BLaER1 (cell line): ENCODE measurements around the gene UNC5B.

Experiments used
- H3K27ac ChIP-seq: shearing (Covaris generic); formaldehyde crosslinking; 2 replicates; pipeline ENCODE4 v1.8.1; 2022
- H3K27me3 ChIP-seq: shearing (Covaris generic); formaldehyde crosslinking; 2 replicates; pipeline ENCODE4 v1.8.1; 2022
- H3K36me3 ChIP-seq: shearing (Covaris generic); formaldehyde crosslinking; 2 replicates; pipeline ENCODE4 v1.8.1; 2022
- H3K4me1 ChIP-seq: shearing (Covaris generic); formaldehyde crosslinking; 2 replicates; pipeline ENCODE4 v1.8.1; 2022
- H3K4me2 ChIP-seq: shearing (Covaris generic); formaldehyde crosslinking; 2 replicates; pipeline ENCODE4 v1.8.1; 2022
- H3K4me3 ChIP-seq: shearing (Covaris generic); formaldehyde crosslinking; 2 replicates; pipeline ENCODE4 v1.8.1; 2022
- H3K9ac ChIP-seq: shearing (Covaris generic); formaldehyde crosslinking; 2 replicates; pipeline ENCODE4 v1.8.1; 2022
- H3K9me3 ChIP-seq: shearing (Covaris generic); formaldehyde crosslinking; 2 replicates; pipeline ENCODE4 v1.8.1; 2022
- H4K20me1 ChIP-seq: shearing (Covaris generic); formaldehyde crosslinking; 2 replicates; pipeline ENCODE4 v1.8.1; 2022
- Cebpa-rat ChIP-seq: shearing (Covaris generic); IDR thresholded peaks from 2 replicates; pipeline ENCODE4 v1.8.1; 2022

The UNC5B gene

GRCh38 chr10:71230656-71231025, 18.3 kb downstream of the UNC5B start:
- Histone ChIP-seq H3K9me3 (no peaks in the 10 kb centered on the region), H3K4me2 (no peak overlapping the region), H3K27me3 (no peaks in the 10 kb centered on the region), H3K4me3 (no peak overlapping the region), H3K36me3 (no peaks in the 10 kb centered on the region), H3K27ac (no peak overlapping the region), H3K4me1 (peaks cover 30% of the 10 kb centered on the region), H3K9ac (no peak overlapping the region), H4K20me1 (peaks cover 5% of the 10 kb centered on the region)
- TF ChIP-seq Cebpa-rat: no peak

DNA sequence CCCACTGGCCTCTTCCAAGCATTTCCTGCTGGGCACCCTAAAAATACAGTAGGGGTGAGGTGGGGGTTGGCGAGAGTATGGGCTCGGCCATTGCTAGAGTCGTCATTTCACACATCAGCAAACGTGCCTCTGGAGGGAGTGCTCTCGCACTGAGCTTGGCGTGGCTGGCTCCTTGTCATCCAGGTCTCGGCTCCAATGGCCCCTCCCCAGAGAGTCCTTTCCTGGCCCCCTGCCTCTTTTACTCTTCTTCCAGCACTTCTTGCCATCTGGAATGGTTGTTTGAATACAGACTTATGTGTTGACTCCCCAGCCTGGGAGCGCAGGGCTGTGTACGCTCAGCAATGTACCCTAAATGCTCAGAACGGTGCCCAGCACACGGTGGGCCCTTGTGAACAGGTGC, 18.8 kb downstream of the UNC5B start:
- Histone ChIP-seq H3K27me3 (no peaks in the 10 kb centered on the region), H4K20me1 (peaks cover 6% of the 10 kb centered on the region), H3K36me3 (no peaks in the 10 kb centered on the region), H3K4me3 (no peak overlapping the region), H3K9me3 (no peaks in the 10 kb centered on the region), H3K9ac (no peak overlapping the region), H3K27ac (no peak overlapping the region), H3K4me2 (0 out of 2 replicates have a peak overlapping the region, but pooled peaks have one; percentile 19), H3K4me1 (peaks cover 34% of the 10 kb centered on the region)
- no peak for TF ChIP-seq Cebpa-rat

DNA sequence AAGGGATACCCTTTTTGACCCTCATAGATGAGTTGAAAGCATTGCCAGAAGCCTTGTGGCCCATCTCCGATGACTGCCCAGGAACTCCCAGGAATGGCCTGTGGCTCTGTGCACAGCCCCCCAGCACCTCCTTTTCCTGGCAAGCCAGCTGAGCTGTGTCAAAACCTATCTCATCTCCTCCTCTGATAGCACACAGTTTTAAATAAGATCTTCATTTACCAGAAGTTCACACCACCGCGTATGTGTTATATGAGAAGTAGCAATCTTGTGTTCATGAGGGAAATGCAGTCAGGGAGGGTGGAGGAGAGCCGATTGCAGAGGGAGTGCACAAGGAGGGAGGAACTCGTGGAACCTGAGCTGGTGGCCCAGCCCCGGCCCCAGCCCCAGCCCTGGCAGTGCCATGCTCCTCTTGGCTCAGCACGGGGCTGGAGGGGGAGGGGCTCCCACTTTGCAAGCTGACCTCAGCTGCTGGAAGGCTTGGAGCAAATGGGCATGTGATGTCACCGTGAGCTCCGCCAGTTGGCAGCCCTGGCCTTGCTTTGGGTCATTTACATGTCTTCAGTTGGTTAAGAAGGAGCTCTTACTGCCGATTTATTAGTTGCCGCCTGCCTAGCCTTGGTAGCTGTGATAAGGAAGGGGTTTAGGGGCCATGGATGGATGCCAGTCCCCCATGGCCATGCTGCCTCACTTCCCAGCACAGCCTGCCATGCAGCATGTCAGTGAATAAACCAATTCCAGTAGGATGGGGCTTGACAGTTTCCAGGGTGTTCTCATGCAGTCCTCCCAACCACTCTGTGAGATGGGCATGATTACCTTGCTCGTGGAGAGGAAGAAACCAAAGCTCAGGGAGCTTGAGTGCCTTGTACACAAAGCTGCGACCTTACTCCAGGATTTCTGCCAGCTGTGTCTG, 20.0 kb downstream of the UNC5B start:
- Histone ChIP-seq H3K9me3 (no peaks in the 10 kb centered on the region), H3K27ac (no peak overlapping the region), H3K36me3 (no peaks in the 10 kb centered on the region), H3K27me3 (no peaks in the 10 kb centered on the region; the same call in 1 of the 2 replicates), H3K4me2 (no peak overlapping the region), H3K4me1 (peaks cover 46% of the 10 kb centered on the region), H4K20me1 (peaks cover 6% of the 10 kb centered on the region), H3K4me3 (no peak overlapping the region), H3K9ac (no peak overlapping the region)
- TF ChIP-seq Cebpa-rat: no peak

DNA sequence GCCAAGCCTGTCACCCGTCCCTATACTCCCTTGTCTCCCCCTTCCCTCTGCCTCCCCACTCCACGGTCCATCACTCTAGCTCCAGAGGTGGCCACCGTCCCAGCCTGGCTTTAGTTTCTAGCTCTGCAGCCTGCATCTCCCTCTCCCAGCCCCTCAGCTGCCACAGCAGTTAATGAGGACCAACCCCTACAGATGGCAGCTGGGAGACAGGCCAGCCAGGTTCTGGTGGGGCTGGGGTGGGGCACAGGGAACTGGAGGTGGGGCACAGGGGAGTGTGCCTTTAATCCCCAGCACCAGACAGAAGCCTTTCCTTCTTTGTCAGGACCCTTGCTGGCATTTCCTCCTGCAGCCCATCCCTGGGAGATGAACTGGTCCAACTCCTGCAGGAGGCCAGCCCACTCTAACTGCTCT, 21.1 kb downstream of the UNC5B start:
- no peak overlapping the region for H3K4me3 ChIP-seq
- peaks cover 6% of the 10 kb centered on the region for H4K20me1 ChIP-seq
- TF ChIP-seq Cebpa-rat: no peak
- no peaks in the 10 kb centered on the region for H3K36me3 ChIP-seq
- no peak overlapping the region for H3K9ac ChIP-seq
- H3K27ac ChIP-seq: no peak overlapping the region
- H3K4me2 ChIP-seq: peak overlapping the region; percentile 39
- H3K9me3 ChIP-seq: no peaks in the 10 kb centered on the region
- peaks cover 57% of the 10 kb centered on the region for H3K4me1 ChIP-seq
- H3K27me3 ChIP-seq: no peaks in the 10 kb centered on the region; the same call in 1 of the 2 replicates

DNA sequence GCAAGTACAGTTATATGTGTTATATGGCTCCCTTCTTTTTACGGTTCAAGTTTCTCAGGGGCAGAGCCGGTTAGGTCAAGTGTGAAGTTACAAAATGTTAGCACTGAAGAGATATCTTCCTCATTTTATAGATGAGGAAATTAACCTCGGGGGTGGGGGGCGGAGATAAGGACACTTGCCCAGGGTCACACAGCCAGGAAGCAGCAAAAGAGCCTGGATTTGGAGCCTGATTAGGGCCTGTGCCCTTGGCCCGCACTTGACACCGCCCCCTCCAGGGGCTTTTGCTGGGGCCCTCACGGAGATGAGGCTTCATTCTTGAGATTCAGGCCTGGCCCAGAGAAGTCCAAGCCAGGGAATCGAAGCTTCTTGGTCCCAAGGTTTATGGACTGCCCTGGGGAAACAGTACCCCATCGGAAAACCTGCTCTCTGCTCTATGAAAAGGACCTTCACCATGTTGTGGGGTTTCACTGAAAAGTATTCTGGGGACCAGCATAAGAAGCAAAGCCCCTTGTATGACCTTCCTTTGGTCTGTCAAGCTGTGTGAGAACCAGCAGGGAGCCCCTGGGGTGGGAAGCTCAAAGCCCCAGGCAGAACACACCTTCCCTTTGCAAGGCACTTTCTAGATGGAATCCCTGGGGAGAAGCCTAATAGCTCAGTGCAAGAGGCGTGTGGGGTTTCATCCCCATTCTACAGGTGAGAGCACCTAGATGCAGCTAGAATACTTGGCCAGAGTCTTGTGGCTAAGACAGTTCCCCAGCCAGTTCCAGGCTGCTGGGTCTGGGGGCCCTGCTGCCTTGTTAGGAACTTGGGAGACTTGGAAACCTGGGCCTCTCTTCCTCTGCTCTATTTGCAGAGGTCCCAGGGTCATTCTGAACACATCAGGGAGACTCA, 21.9 kb downstream of the UNC5B start:
- H3K4me3 ChIP-seq: no peak overlapping the region

GRCh38 chr10:71234970-71235685, 22.8 kb downstream of the UNC5B start:
- no peak overlapping the region for H3K9ac ChIP-seq

More for the DNA sequence above, 21.9 kb downstream of the UNC5B start:
- Histone ChIP-seq H3K36me3 (no peaks in the 10 kb centered on the region), H3K4me2 (peak overlapping the region; percentile 39), H3K27me3 (no peaks in the 10 kb centered on the region; the same call in 1 of the 2 replicates), H3K9me3 (no peaks in the 10 kb centered on the region), H3K4me1 (peaks cover 65% of the 10 kb centered on the region), H3K9ac (no peak overlapping the region), H4K20me1 (peaks cover 6% of the 10 kb centered on the region), H3K27ac (no peak overlapping the region)
- no peak for TF ChIP-seq Cebpa-rat

GRCh38 chr10:71235808-71236207, 23.4 kb downstream of the UNC5B start:
- Histone ChIP-seq H3K4me1 (peaks cover 80% of the 10 kb centered on the region), H4K20me1 (peaks cover 11% of the 10 kb centered on the region), H3K27ac (no peak overlapping the region), H3K36me3 (no peaks in the 10 kb centered on the region), H3K4me3 (no peak overlapping the region), H3K27me3 (no peaks in the 10 kb centered on the region; the same call in 1 of the 2 replicates), H3K9ac (no peak overlapping the region), H3K9me3 (no peaks in the 10 kb centered on the region), H3K4me2 (peak overlapping the region; percentile 58)
- TF ChIP-seq Cebpa-rat: no peak

More at GRCh38 chr10:71234970-71235685, 22.8 kb downstream of the UNC5B start:
- H3K4me2 ChIP-seq: peak overlapping the region; percentile 58
- H3K9me3 ChIP-seq: no peaks in the 10 kb centered on the region
- H3K4me3 ChIP-seq: no peak overlapping the region
- no peak for TF ChIP-seq Cebpa-rat
- peaks cover 74% of the 10 kb centered on the region for H3K4me1 ChIP-seq
- H3K27me3 ChIP-seq: no peaks in the 10 kb centered on the region; the same call in 1 of the 2 replicates
- H4K20me1 ChIP-seq: peaks cover 11% of the 10 kb centered on the region
- no peaks in the 10 kb centered on the region for H3K36me3 ChIP-seq
- H3K27ac ChIP-seq: 0 out of 2 replicates have a peak overlapping the region, but pooled peaks have one; percentile 18

- Histone ChIP-seq H3K4me3 (no peak overlapping the region), H3K27ac (no peak overlapping the region), H3K4me2 (0 out of 2 replicates have a peak overlapping the region, but pooled peaks have one; percentile 92), H3K27me3 (no peaks in the 10 kb centered on the region; the same call in 1 of the 2 replicates), H3K9ac (no peak overlapping the region), H3K4me1 (peaks cover 81% of the 10 kb centered on the region), H3K36me3 (no peaks in the 10 kb centered on the region), H3K9me3 (no peaks in the 10 kb centered on the region), H4K20me1 (peaks cover 11% of the 10 kb centered on the region)
- TF ChIP-seq Cebpa-rat: no peak
Measured at GRCh38 chr10:71236286-71236685, 23.9 kb downstream of the UNC5B start.
